Heart left ventricle (tissue), 16 donors: ENCODE measurements around the gene LRP1B. TPM values are rescaled to one million over a fixed set of nuclear protein-coding genes. Genes with fewer than 3 reads are reported as not detected.
A peak's percentile ranks its signal among the peaks of the same experiment; 100 is the strongest.

ENCODE experiments used
- ATAC-seq, 4 donors: fragments of 200-7000 bp; cut with Tn5 transposase; one replicate each; pipeline ENCODE4 v1.9.1; 2020 to 2022; ENCODE audit warnings: moderate library complexity in 4 of 4, mild to moderate bottlenecking in 3 of 4, moderate number of reproducible peaks in 1 of 4
- DNase-seq, 5 donors: peaks; one replicate each; pipeline ENCODE4 v3.0.0-alpha.2; 2020
- H3K27ac ChIP-seq, 12 donors: fragments of 200-600 bp; sonication (generic) in 4 of 12; one replicate each; pipeline versions ENCODE4 v1.5.0 to v1.8.0; 2016 to 2022; ENCODE audit warnings: mild to moderate bottlenecking in 2 of 12
- H3K27me3 ChIP-seq, 9 donors: fragments of 200-600 bp; sonication (generic) in 2 of 9; one replicate each; pipeline versions ENCODE4 v1.5.1 to v1.8.0; 2016 to 2022; ENCODE audit warnings: mild to moderate bottlenecking in 3 of 9
- H3K36me3 ChIP-seq, 9 donors: fragments of 200-600 bp; sonication (generic) in 2 of 9; one replicate each; pipeline versions ENCODE4 v1.5.0 to v1.8.0; 2018 to 2022; ENCODE audit warnings: mild to moderate bottlenecking in 2 of 9
- H3K4me1 ChIP-seq, 12 donors: fragments of 200-600 bp; sonication (generic) in 4 of 12; one replicate each; pipeline versions ENCODE4 v1.5.0 to v1.8.0; 2016 to 2022; ENCODE audit warnings: mild to moderate bottlenecking in 3 of 12
- H3K4me3 ChIP-seq, 12 donors: fragments of 200-600 bp; sonication (generic) in 4 of 12; one replicate each; pipeline versions ENCODE4 v1.5.0 to v1.8.0; 2017 to 2022; ENCODE audit warnings: mild to moderate bottlenecking in 9 of 12, moderate library complexity in 4 of 12
- H3K9me3 ChIP-seq, 12 donors: fragments of 200-600 bp; sonication (generic) in 4 of 12; one replicate each; pipeline versions ENCODE4 v1.5.0 to v1.8.0; 2016 to 2022; ENCODE audit warnings: mild to moderate bottlenecking in 1 of 12
- CTCF ChIP-seq, 12 donors: fragments of 200-600 bp; sonication (generic) in 4 of 12; IDR thresholded peaks; one replicate each; pipeline versions ENCODE4 v1.5.0 to v1.8.0; 2018 to 2022; ENCODE audit warnings: antibody characterized with exemption in 12 of 12, mild to moderate bottlenecking in 5 of 12
- POLR2A ChIP-seq, 2 donors: fragments of 450-650 bp; IDR thresholded peaks; one replicate each; pipeline ENCODE4 v1.6.1; 2017; ENCODE audit warnings: antibody characterized with exemption in 2 of 2, mild to moderate bottlenecking in 2 of 2, moderate library complexity in 2 of 2
- WGBS, 4 donors: extraction: QIAGEN DNeasy Blood & Tissue Kit in 2 of 4; methylation state at CpG; one replicate each; pipeline versions ENCODE4 v1.1.5 to v1.1.7; 2013 to 2018; 5-methylcytosine and 5-hydroxymethylcytosine counted together
- intact Hi-C, 10 donors: fragments of 100-400 bp; cut with DNase I; formaldehyde crosslinking; loops; one replicate each; pipeline versions ENCODE4 v1.11.1 to v1.14.2; 2022
- polyA plus RNA-seq, 2 donors: library from polyadenylated mRNA; stranded (reverse); fragments of 200-250 nt; gene quantifications; one replicate each; pipeline ENCODE4 v1.2.3, GENCODE V29; 2013
- total RNA-seq, 9 donors: library from RNA; depleted of rRNA in 2 of 9; stranded (reverse); fragments of >200 nt in 2 of 9; fragmentation: NEBNext Ultra II Directional in 3 of 9; extraction: Animal tissue kit (Norgen Biotek cat#: 25700) in 3 of 9; gene quantifications; one replicate each; pipeline versions ENCODE4 v1.1.0 to v1.2.4, GENCODE V29; 2016 to 2023
- donor health status: ischemic (EF 13 %, LVEDD 7.1; RV severe dilation, severe dysfunction).
- donor health status: healthy with polysubstance abuse.
- donor health status: DM: no; HTN: yes; CAD: no.
- donor health status: DM: no; HTN: no; CAD: no.
- donor health status: ischemic (EF 25% LVEDD 6.9; RV normal size, moderate dysfunction).
- donor health status: ischemic (EF 25% LVEDD 5.7; RV mildly dilated, moderate dysfunction).
- donor health status: healthy.
- donor health status: DM: yes; HTN: yes; CAD: no.
- donor health status: ischemic (EF 35%, LVEDD 5.7; RV mildly dilated, moderate dysfunction).
- donor health status: nonischemic (EF 11% LVEDD 7.7; RV severe dilation, severe dysfunction).
- donor health status: DM: yes; HTN: yes; CAD: no.
- donor health status: PGD.
- donor health status: ischemic (EF 29% LVEDD 5.4; RV normal size, mild dysfunction).
- donor health status: nonischemic (EF 23%, LVEDD 6.1; RV moderate dilation, normal function).

LRP1B gene
- total and polyA plus RNA-seq, 11 donors = 0.01 to 0.19 (median 0.11) TPM; not detected in 2

- WGBS, 4 donors = 77 to 85% (median 81%) methylated on average over 4 of the region's 4 CpGs
- Histone ChIP-seq H3K9me3 (no peaks in the 10 kb centered on the region), H3K36me3 (no peaks in the 10 kb centered on the region), H3K27me3 (no peaks in the 10 kb centered on the region), H3K4me3 (no peak overlapping the region), H3K4me1 (no peaks in the 10 kb centered on the region), H3K27ac (no peak overlapping the region)
- ATAC-seq = no peak
- no peak for DNase-seq
- intact Hi-C loops = no loop called here
- TF ChIP-seq CTCF (IDR thresholded peaks at IDR 0.05) = no peak
- TF ChIP-seq POLR2A (IDR thresholded peaks at IDR 0.05) = no peak
Measured at GRCh38 chr2:141557329-141558095, 573.3 kb downstream of the LRP1B start.

- TF ChIP-seq POLR2A (IDR thresholded peaks at IDR 0.05) (no peak), CTCF (IDR thresholded peaks at IDR 0.05) (no peak)
- H3K27ac ChIP-seq = no peak overlapping the region
- ATAC-seq (no peak), DNase-seq (no peak)
- 57 to 66% (median 63%) methylated on average over 5 of the region's 5 CpGs for WGBS, 4 donors
- intact Hi-C loops = no loop called here
- H3K4me3 ChIP-seq = no peak overlapping the region
- H3K9me3 ChIP-seq = no peaks in the 10 kb centered on the region
- no peaks in the 10 kb centered on the region for H3K27me3 ChIP-seq
- H3K36me3 ChIP-seq = no peaks in the 10 kb centered on the region
- no peaks in the 10 kb centered on the region for H3K4me1 ChIP-seq
Measured at GRCh38 chr2:141555876-141556470, 574.8 kb downstream of the LRP1B start.

GRCh38 chr2:141554810-141555209 lies 576.0 kb downstream of the LRP1B start:
- Histone ChIP-seq H3K27me3 (no peaks in the 10 kb centered on the region), H3K36me3 (no peaks in the 10 kb centered on the region), H3K27ac (no peak overlapping the region), H3K4me1 (no peaks in the 10 kb centered on the region), H3K9me3 (no peaks in the 10 kb centered on the region), H3K4me3 (no peak overlapping the region)
- intact Hi-C loops = no loop called here
- DNase-seq (no peak), ATAC-seq (peak in 3 of 4 donors; percentile 50 to 57 (median 54))
- WGBS, 4 donors = 3 to 18% (median 11%) methylated on average over 3 of the region's 3 CpGs
- TF ChIP-seq CTCF (IDR thresholded peaks at IDR 0.05) (peak; percentile 18 to 56 (median 43)), POLR2A (IDR thresholded peaks at IDR 0.05) (no peak)

GRCh38 chr2:141534666-141535362 lies 596.0 kb downstream of the LRP1B start:
- H3K4me3 ChIP-seq = no peak overlapping the region
- TF ChIP-seq POLR2A (IDR thresholded peaks at IDR 0.05) (no peak), CTCF (IDR thresholded peaks at IDR 0.05) (no peak)
- ATAC-seq = no peak
- H3K27ac ChIP-seq = no peak overlapping the region
- no peak for DNase-seq
- no peaks in the 10 kb centered on the region for H3K9me3 ChIP-seq
- no peaks in the 10 kb centered on the region for H3K36me3 ChIP-seq
- no peaks in the 10 kb centered on the region for H3K27me3 ChIP-seq
- intact Hi-C loops = no loop called here
- H3K4me1 ChIP-seq = peaks cover 0 to 8% (median 0%) of the 10 kb centered on the region in 12 donors
- 44 to 57% (median 50%) methylated on average over 4 of the region's 4 CpGs for WGBS, 4 donors
